Activated naive CD8-positive, alpha-beta T cell treated with anti-CD3 and anti-CD28 coated beads, Interleukin-2, amount 50 U/mL, for 24 hours (primary cell): ENCODE data around the gene CPXM2.

Experiments used
- ATAC-seq: fragments of 150-1000 bp; cut with Tn5 transposase; one replicate; pipeline ENCODE4 v1.10.0; 2021
- DNase-seq: peaks from one replicate; pipeline ENCODE4 v3.0.0; 2021
- H3K27ac Mint-ChIP-seq: one replicate; pipeline ENCODE4 v1.8.0; 2021; ENCODE audit warnings: mild to moderate bottlenecking, mixed read lengths
- H3K27me3 Mint-ChIP-seq: one replicate; pipeline ENCODE4 v1.8.0; 2021; ENCODE audit warnings: mixed read lengths
- H3K36me3 Mint-ChIP-seq: one replicate; pipeline ENCODE4 v1.8.0; 2021; ENCODE audit warnings: low read depth, mixed read lengths
- H3K4me1 Mint-ChIP-seq: one replicate; pipeline ENCODE4 v1.8.0; 2021; ENCODE audit warnings: mixed read lengths
- H3K4me3 Mint-ChIP-seq: one replicate; pipeline ENCODE4 v1.8.0; 2021; ENCODE audit warnings: mild to moderate bottlenecking, moderate library complexity, mixed read lengths
- H3K9me3 Mint-ChIP-seq: one replicate; pipeline ENCODE4 v1.8.0; 2021; ENCODE audit warnings: mixed read lengths

Gene CPXM2

GRCh38 chr10:123891144-123892071, at the start of gene CPXM2:
TSS of gene CPXM2 (minus strand) at chr10:123891807. CDS start at chr10:123891659, 148 bp downstream.
- peaks cover 15% of the 10 kb centered on the region for H3K27me3 Mint-ChIP-seq
- ATAC-seq (no peak), DNase-seq (no peak)
- no peak within 1 kb of the TSS for H3K27ac Mint-ChIP-seq
- H3K4me3 Mint-ChIP-seq: no peak within 1 kb of the TSS
- no peaks in the 10 kb centered on the region for H3K36me3 Mint-ChIP-seq
- H3K4me1 Mint-ChIP-seq: no peaks in the 10 kb centered on the region
- H3K9me3 Mint-ChIP-seq: no peaks in the 10 kb centered on the region

GRCh38 chr10:123939591-123939990, 48.0 kb upstream of the CPXM2 start:
- H3K27me3 Mint-ChIP-seq: peaks cover 6% of the 10 kb centered on the region
- no peaks in the 10 kb centered on the region for H3K4me1 Mint-ChIP-seq
- no peak for DNase-seq
- H3K9me3 Mint-ChIP-seq: peaks cover 11% of the 10 kb centered on the region
- no peaks in the 10 kb centered on the region for H3K36me3 Mint-ChIP-seq
- ATAC-seq: no peak
- no peak overlapping the region for H3K27ac Mint-ChIP-seq
- H3K4me3 Mint-ChIP-seq: no peak overlapping the region

- DNase-seq (no peak), ATAC-seq (no peak)
- no peak overlapping the region for H3K27ac Mint-ChIP-seq
- H3K9me3 Mint-ChIP-seq: peaks cover 12% of the 10 kb centered on the region
- H3K4me1 Mint-ChIP-seq: no peaks in the 10 kb centered on the region
- H3K36me3 Mint-ChIP-seq: no peaks in the 10 kb centered on the region
- peaks cover 6% of the 10 kb centered on the region for H3K27me3 Mint-ChIP-seq
- no peak overlapping the region for H3K4me3 Mint-ChIP-seq
Observed at GRCh38 chr10:123938890-123939289, 47.3 kb upstream of the CPXM2 start.

GRCh38 chr10:123936426-123936825, 44.8 kb upstream of the CPXM2 start:
- DNase-seq (no peak), ATAC-seq (no peak)
- no peak overlapping the region for H3K27ac Mint-ChIP-seq
- H3K36me3 Mint-ChIP-seq: no peaks in the 10 kb centered on the region
- peaks cover 12% of the 10 kb centered on the region for H3K9me3 Mint-ChIP-seq
- H3K4me1 Mint-ChIP-seq: no peaks in the 10 kb centered on the region
- peaks cover 6% of the 10 kb centered on the region for H3K27me3 Mint-ChIP-seq
- no peak overlapping the region for H3K4me3 Mint-ChIP-seq

GRCh38 chr10:123935680-123936079, 44.1 kb upstream of the CPXM2 start:
- Mint-ChIP-seq H3K4me1 (no peaks in the 10 kb centered on the region), H3K4me3 (no peak overlapping the region)

GRCh38 chr10:123934846-123935245, 43.2 kb upstream of the CPXM2 start:
- peaks cover 8% of the 10 kb centered on the region for H3K27me3 Mint-ChIP-seq
- DNase-seq: no peak
- no peaks in the 10 kb centered on the region for H3K36me3 Mint-ChIP-seq
- no peak overlapping the region for H3K4me3 Mint-ChIP-seq
- no peaks in the 10 kb centered on the region for H3K4me1 Mint-ChIP-seq
- H3K27ac Mint-ChIP-seq: no peak overlapping the region
- ATAC-seq: no peak
- peaks cover 19% of the 10 kb centered on the region for H3K9me3 Mint-ChIP-seq

More at GRCh38 chr10:123935680-123936079, 44.1 kb upstream of the CPXM2 start:
- no peak overlapping the region for H3K27ac Mint-ChIP-seq
- ATAC-seq (no peak), DNase-seq (no peak)
- H3K36me3 Mint-ChIP-seq: no peaks in the 10 kb centered on the region
- peaks cover 19% of the 10 kb centered on the region for H3K9me3 Mint-ChIP-seq
- H3K27me3 Mint-ChIP-seq: peaks cover 4% of the 10 kb centered on the region

- peaks cover 8% of the 10 kb centered on the region for H3K27me3 Mint-ChIP-seq
- H3K4me3 Mint-ChIP-seq: no peak overlapping the region
- ATAC-seq (no peak), DNase-seq (no peak)
- H3K36me3 Mint-ChIP-seq: no peaks in the 10 kb centered on the region
- H3K9me3 Mint-ChIP-seq: peaks cover 19% of the 10 kb centered on the region
- H3K27ac Mint-ChIP-seq: no peak overlapping the region
- peaks cover 5% of the 10 kb centered on the region for H3K4me1 Mint-ChIP-seq
Observed at GRCh38 chr10:123930340-123931001, 38.9 kb upstream of the CPXM2 start.

GRCh38 chr10:123929791-123930190, 38.2 kb upstream of the CPXM2 start:
- H3K27me3 Mint-ChIP-seq: peaks cover 8% of the 10 kb centered on the region
- peaks cover 16% of the 10 kb centered on the region for H3K9me3 Mint-ChIP-seq
- H3K4me3 Mint-ChIP-seq: no peak overlapping the region
- ATAC-seq (no peak), DNase-seq (no peak)
- peaks cover 5% of the 10 kb centered on the region for H3K4me1 Mint-ChIP-seq
- H3K27ac Mint-ChIP-seq: no peak overlapping the region
- H3K36me3 Mint-ChIP-seq: no peaks in the 10 kb centered on the region

GRCh38 chr10:123928427-123928826, 36.8 kb upstream of the CPXM2 start:
- peaks cover 5% of the 10 kb centered on the region for H3K4me1 Mint-ChIP-seq

GRCh38 chr10:123926401-123927264, 35.0 kb upstream of the CPXM2 start:
- Mint-ChIP-seq H3K27me3 (peaks cover 9% of the 10 kb centered on the region), H3K27ac (no peak overlapping the region)
- ATAC-seq: peak; percentile 66

More at GRCh38 chr10:123928427-123928826, 36.8 kb upstream of the CPXM2 start:
- H3K4me3 Mint-ChIP-seq: no peak overlapping the region
- H3K36me3 Mint-ChIP-seq: no peaks in the 10 kb centered on the region
- no peak for ATAC-seq
- no peak overlapping the region for H3K27ac Mint-ChIP-seq
- no peak for DNase-seq
- H3K27me3 Mint-ChIP-seq: peaks cover 9% of the 10 kb centered on the region
- peaks cover 18% of the 10 kb centered on the region for H3K9me3 Mint-ChIP-seq

GRCh38 chr10:123922126-123922525, 30.5 kb upstream of the CPXM2 start:
- ATAC-seq: no peak
- Mint-ChIP-seq H3K27ac (no peak overlapping the region), H3K9me3 (peaks cover 24% of the 10 kb centered on the region), H3K4me1 (peaks cover 3% of the 10 kb centered on the region), H3K27me3 (peaks cover 2% of the 10 kb centered on the region), H3K4me3 (no peak overlapping the region), H3K36me3 (no peaks in the 10 kb centered on the region)
- DNase-seq: no peak

More at GRCh38 chr10:123926401-123927264, 35.0 kb upstream of the CPXM2 start:
- no peak for DNase-seq
- Mint-ChIP-seq H3K4me1 (peaks cover 5% of the 10 kb centered on the region), H3K9me3 (peaks cover 23% of the 10 kb centered on the region), H3K36me3 (no peaks in the 10 kb centered on the region), H3K4me3 (no peak overlapping the region)

GRCh38 chr10:123916775-123917174, 25.2 kb upstream of the CPXM2 start:
- no peak overlapping the region for H3K4me3 Mint-ChIP-seq
- DNase-seq (no peak), ATAC-seq (no peak)
- no peak overlapping the region for H3K27ac Mint-ChIP-seq
- no peaks in the 10 kb centered on the region for H3K4me1 Mint-ChIP-seq
- H3K9me3 Mint-ChIP-seq: peaks cover 14% of the 10 kb centered on the region
- H3K36me3 Mint-ChIP-seq: no peaks in the 10 kb centered on the region
- H3K27me3 Mint-ChIP-seq: peaks cover 12% of the 10 kb centered on the region

GRCh38 chr10:123913688-123914268, 22.2 kb upstream of the CPXM2 start:
- Mint-ChIP-seq H3K27ac (no peak overlapping the region), H3K36me3 (no peaks in the 10 kb centered on the region), H3K27me3 (peaks cover 14% of the 10 kb centered on the region), H3K9me3 (peaks cover 5% of the 10 kb centered on the region), H3K4me3 (no peak overlapping the region), H3K4me1 (no peaks in the 10 kb centered on the region)
- ATAC-seq: no peak
- no peak for DNase-seq

GRCh38 chr10:123912871-123913270, 21.3 kb upstream of the CPXM2 start:
- no peak overlapping the region for H3K4me3 Mint-ChIP-seq
- H3K36me3 Mint-ChIP-seq: no peaks in the 10 kb centered on the region
- no peaks in the 10 kb centered on the region for H3K4me1 Mint-ChIP-seq
- no peaks in the 10 kb centered on the region for H3K9me3 Mint-ChIP-seq
- DNase-seq: no peak
- no peak overlapping the region for H3K27ac Mint-ChIP-seq
- H3K27me3 Mint-ChIP-seq: peaks cover 14% of the 10 kb centered on the region
- no peak for ATAC-seq
